Measurements from ENCODE around the gene TARS3.

TARS3 gene

DNA sequence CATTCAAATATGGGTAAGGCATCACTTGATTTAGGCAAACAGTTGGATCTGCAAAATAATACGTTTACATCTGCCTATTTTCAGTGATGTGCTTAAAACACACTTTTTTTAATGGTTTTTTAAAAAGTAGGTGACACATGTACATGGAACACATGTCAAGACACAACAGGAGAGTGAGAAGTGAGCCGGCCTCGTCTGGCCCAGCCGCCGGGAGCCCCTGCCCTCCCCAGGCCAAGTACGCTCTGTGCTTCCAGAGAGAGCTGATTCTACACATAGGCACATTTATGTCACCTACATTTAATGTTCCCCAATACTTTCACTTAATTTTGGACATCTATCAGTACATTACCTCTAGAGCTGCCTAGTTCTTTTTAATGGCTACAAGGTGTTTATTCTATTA lies 75.9 kb downstream of the TARS3 start:
- ATAC-seq (ENCODE audit: low read depth): no peak
- Histone ChIP-seq H3K9me3 (ENCODE audit: severe bottlenecking) (no peaks in the 10 kb centered on the region), H3K4me1 (ENCODE audit: insufficient read depth, poor library complexity, severe bottlenecking) (peaks cover 13% of the 10 kb centered on the region), H3K4me3 (ENCODE audit: severe bottlenecking) (no peak overlapping the region), H3K27me3 (ENCODE audit: insufficient read depth, poor library complexity, severe bottlenecking) (no peaks in the 10 kb centered on the region), H3K27ac (ENCODE audit: poor library complexity, severe bottlenecking) (no peak overlapping the region), H3K36me3 (ENCODE audit: low read depth) (peaks cover 72% of the 10 kb centered on the region)
- DNase-seq (ENCODE audit: low spot score): no peak
- TF ChIP-seq, protein P1, sequence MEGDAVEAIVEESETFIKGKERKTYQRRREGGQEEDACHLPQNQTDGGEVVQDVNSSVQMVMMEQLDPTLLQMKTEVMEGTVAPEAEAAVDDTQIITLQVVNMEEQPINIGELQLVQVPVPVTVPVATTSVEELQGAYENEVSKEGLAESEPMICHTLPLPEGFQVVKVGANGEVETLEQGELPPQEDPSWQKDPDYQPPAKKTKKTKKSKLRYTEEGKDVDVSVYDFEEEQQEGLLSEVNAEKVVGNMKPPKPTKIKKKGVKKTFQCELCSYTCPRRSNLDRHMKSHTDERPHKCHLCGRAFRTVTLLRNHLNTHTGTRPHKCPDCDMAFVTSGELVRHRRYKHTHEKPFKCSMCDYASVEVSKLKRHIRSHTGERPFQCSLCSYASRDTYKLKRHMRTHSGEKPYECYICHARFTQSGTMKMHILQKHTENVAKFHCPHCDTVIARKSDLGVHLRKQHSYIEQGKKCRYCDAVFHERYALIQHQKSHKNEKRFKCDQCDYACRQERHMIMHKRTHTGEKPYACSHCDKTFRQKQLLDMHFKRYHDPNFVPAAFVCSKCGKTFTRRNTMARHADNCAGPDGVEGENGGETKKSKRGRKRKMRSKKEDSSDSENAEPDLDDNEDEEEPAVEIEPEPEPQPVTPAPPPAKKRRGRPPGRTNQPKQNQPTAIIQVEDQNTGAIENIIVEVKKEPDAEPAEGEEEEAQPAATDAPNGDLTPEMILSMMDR (IDR thresholded peaks at IDR 0.05; ENCODE audit: poor library complexity, severe bottlenecking): no peak

DNA sequence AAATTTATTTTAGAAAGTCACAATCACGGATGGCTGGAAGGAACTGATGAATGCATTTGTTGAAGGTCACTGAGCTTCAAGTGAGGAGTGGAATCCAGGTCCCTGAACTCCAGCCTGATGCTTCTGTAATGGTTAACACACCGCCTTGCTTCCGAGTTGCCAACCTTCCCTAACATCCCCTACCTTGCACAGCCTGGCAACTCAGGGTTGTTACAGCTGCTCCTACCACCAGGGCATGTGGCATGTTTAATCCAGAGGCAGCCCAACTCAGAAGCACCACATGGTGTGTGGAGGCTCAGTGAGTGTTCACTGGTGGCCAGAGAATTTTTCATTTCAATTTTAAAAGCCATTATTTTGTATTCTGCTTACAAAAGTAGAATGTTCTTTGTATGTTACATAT lies 77.0 kb downstream of the TARS3 start:
- H3K36me3 ChIP-seq (ENCODE audit: low read depth): peaks cover 81% of the 10 kb centered on the region
- no peaks in the 10 kb centered on the region for H3K9me3 ChIP-seq (ENCODE audit: severe bottlenecking)
- DNase-seq (ENCODE audit: low spot score) (no peak), ATAC-seq (ENCODE audit: low read depth) (no peak)
- H3K27me3 ChIP-seq (ENCODE audit: insufficient read depth, poor library complexity, severe bottlenecking): no peaks in the 10 kb centered on the region
- H3K4me3 ChIP-seq (ENCODE audit: severe bottlenecking): no peak overlapping the region
- TF ChIP-seq, protein P1 (IDR thresholded peaks at IDR 0.05; ENCODE audit: poor library complexity, severe bottlenecking): no peak
- H3K4me1 ChIP-seq (ENCODE audit: insufficient read depth, poor library complexity, severe bottlenecking): peaks cover 13% of the 10 kb centered on the region
- H3K27ac ChIP-seq (ENCODE audit: poor library complexity, severe bottlenecking): no peak overlapping the region

DNA sequence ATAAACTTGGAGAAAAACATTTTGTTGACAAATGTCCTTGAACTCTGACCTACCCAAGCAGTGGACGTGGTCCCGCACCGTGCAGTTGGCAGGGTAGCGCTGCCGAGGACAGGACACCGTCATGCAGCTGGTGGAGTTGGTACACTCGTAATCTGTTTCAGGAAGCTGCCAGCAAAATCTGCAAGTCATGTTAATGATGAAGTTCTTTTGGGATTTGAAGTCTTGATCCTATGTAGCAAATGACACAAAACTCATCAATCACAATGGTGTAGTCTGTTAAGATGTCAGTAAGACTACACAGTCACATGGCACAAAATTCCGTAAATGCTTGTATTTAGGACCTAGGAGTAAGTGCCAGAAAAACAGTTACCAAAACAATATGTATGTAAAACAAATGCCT lies 77.6 kb downstream of the TARS3 start:
- ATAC-seq (ENCODE audit: low read depth) (no peak), DNase-seq (ENCODE audit: low spot score) (no peak)
- Histone ChIP-seq H3K9me3 (ENCODE audit: severe bottlenecking) (no peaks in the 10 kb centered on the region), H3K4me1 (ENCODE audit: insufficient read depth, poor library complexity, severe bottlenecking) (peaks cover 14% of the 10 kb centered on the region), H3K36me3 (ENCODE audit: low read depth) (peaks cover 87% of the 10 kb centered on the region), H3K4me3 (ENCODE audit: severe bottlenecking) (no peak overlapping the region), H3K27ac (ENCODE audit: poor library complexity, severe bottlenecking) (no peak overlapping the region), H3K27me3 (ENCODE audit: insufficient read depth, poor library complexity, severe bottlenecking) (no peaks in the 10 kb centered on the region)
- TF ChIP-seq, protein P1 (IDR thresholded peaks at IDR 0.05; ENCODE audit: poor library complexity, severe bottlenecking): no peak

DNA sequence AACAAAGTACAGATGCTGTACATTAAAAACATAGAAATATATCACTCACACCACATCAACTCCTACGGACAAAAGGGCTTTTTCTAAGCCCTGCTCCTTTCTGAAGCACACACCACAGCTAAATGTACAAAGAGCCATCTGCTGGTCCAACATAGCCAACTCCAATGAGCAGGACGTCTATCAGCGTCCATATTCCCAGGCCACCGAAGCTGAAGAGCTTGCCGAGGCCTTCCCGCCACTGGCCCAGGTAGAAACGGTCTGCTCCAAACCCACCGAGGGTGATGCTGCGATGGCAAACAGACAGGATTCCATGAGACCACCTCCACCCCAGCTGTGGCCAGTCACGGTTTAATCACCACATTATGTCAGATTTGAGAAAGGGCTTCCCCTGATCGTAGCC lies 81.9 kb downstream of the TARS3 start:
- DNase-seq (ENCODE audit: low spot score): no peak
- no peak for ATAC-seq (ENCODE audit: low read depth)
- TF ChIP-seq, protein P1 (IDR thresholded peaks at IDR 0.05; ENCODE audit: poor library complexity, severe bottlenecking): no peak
- peaks cover 14% of the 10 kb centered on the region for H3K4me1 ChIP-seq (ENCODE audit: insufficient read depth, poor library complexity, severe bottlenecking)
- H3K27me3 ChIP-seq (ENCODE audit: insufficient read depth, poor library complexity, severe bottlenecking): no peaks in the 10 kb centered on the region
- H3K36me3 ChIP-seq (ENCODE audit: low read depth): peaks cover 71% of the 10 kb centered on the region
- H3K4me3 ChIP-seq (ENCODE audit: severe bottlenecking): no peak overlapping the region
- H3K9me3 ChIP-seq (ENCODE audit: severe bottlenecking): no peaks in the 10 kb centered on the region
- peak overlapping the region; percentile 3 for H3K27ac ChIP-seq (ENCODE audit: poor library complexity, severe bottlenecking)

DNA sequence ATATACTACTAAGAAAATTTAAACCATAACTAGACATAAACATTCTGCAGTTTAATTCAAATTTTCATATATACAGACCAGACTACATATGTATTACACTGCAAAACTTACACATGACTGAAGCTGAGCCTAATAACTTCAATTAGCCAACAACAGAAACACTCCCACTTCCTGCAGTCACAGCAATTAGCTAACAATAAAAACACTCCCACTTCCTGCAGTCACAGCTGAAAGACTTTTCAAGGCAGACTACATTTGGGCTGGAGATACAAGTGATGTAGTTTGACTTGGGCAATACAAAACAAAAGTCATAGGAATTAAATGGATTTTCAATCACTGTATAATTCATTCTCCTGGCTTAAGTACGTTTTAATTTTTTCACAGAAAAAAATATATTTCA lies 82.4 kb downstream of the TARS3 start:
- Histone ChIP-seq H3K9me3 (ENCODE audit: severe bottlenecking) (no peaks in the 10 kb centered on the region), H3K4me3 (ENCODE audit: severe bottlenecking) (no peak overlapping the region), H3K4me1 (ENCODE audit: insufficient read depth, poor library complexity, severe bottlenecking) (peaks cover 17% of the 10 kb centered on the region), H3K36me3 (ENCODE audit: low read depth) (peaks cover 67% of the 10 kb centered on the region), H3K27me3 (ENCODE audit: insufficient read depth, poor library complexity, severe bottlenecking) (no peaks in the 10 kb centered on the region), H3K27ac (ENCODE audit: poor library complexity, severe bottlenecking) (peak overlapping the region; percentile 3)
- no peak for DNase-seq (ENCODE audit: low spot score)
- TF ChIP-seq, protein P1 (IDR thresholded peaks at IDR 0.05; ENCODE audit: poor library complexity, severe bottlenecking): no peak
- ATAC-seq (ENCODE audit: low read depth): no peak; the same call in 2 of the 3 replicates

All from RWPE2 (cell line).